H9 (cell line): ENCODE results near the gene ABHD12. TPM values are rescaled to one million over a fixed set of nuclear protein-coding genes. Genes with fewer than 3 reads are reported as not detected.

ENCODE experiments used
- DNase-seq: peaks from one replicate; pipeline ENCODE4 v3.0.0-alpha.2; 2017
- H2AFZ ChIP-seq: one replicate; pipeline ENCODE4 v1.6.1; 2013; ENCODE audit warnings: mild to moderate bottlenecking, low read length, control low read depth, moderate library complexity
- H2AK5ac ChIP-seq: 2 replicates; pipeline ENCODE4 v1.6.1; 2013; ENCODE audit warnings: low read length, control low read depth, mixed read lengths; ENCODE audit not compliant: insufficient read length
- H2BK120ac ChIP-seq: one replicate; pipeline ENCODE4 v1.6.1; 2013; ENCODE audit warnings: low read depth, mild to moderate bottlenecking, low read length, control low read depth, inconsistent platforms; ENCODE audit not compliant: poor library complexity, severe bottlenecking
- H2BK12ac ChIP-seq: 2 replicates; pipeline ENCODE4 v1.6.1; 2013; ENCODE audit warnings: low read length, control low read depth, mixed read lengths, low read depth; ENCODE audit not compliant: insufficient read length
- H2BK15ac ChIP-seq: 2 replicates; pipeline ENCODE4 v1.6.1; 2013; ENCODE audit warnings: low read depth, low read length, control low read depth
- H2BK20ac ChIP-seq: one replicate; pipeline ENCODE4 v1.6.1; 2013; ENCODE audit warnings: low read depth, mild to moderate bottlenecking, low read length, control low read depth, inconsistent platforms; ENCODE audit not compliant: poor library complexity, severe bottlenecking
- H2BK5ac ChIP-seq: 2 replicates; pipeline ENCODE4 v1.6.1; 2013; ENCODE audit warnings: low read length, control low read depth, mixed read lengths; ENCODE audit not compliant: insufficient read length
- H3K14ac ChIP-seq: 2 replicates; pipeline ENCODE4 v1.6.1; 2013; ENCODE audit warnings: low read length, control low read depth; ENCODE audit not compliant: insufficient read depth
- H3K18ac ChIP-seq: 2 replicates; pipeline ENCODE4 v1.6.1; 2013; ENCODE audit warnings: low read depth, mild to moderate bottlenecking, mixed read lengths, low read length, control low read depth; ENCODE audit not compliant: insufficient read length
- H3K23ac ChIP-seq: 2 replicates; pipeline ENCODE4 v1.6.1; 2013; ENCODE audit warnings: low read length, control low read depth, mixed read lengths, low read depth; ENCODE audit not compliant: insufficient read length
- H3K23me2 ChIP-seq: 2 replicates; pipeline ENCODE4 v1.6.1; 2013; ENCODE audit warnings: low read depth, mild to moderate bottlenecking, mixed read lengths, low read length, control low read depth; ENCODE audit not compliant: insufficient read length, poor library complexity, severe bottlenecking
- H3K27ac ChIP-seq: 2 replicates; pipeline ENCODE4 v1.5.1; 2013; ENCODE audit warnings: low read length, control low read depth, mixed read lengths, low read depth; ENCODE audit not compliant: insufficient read length
- H3K27me3 ChIP-seq: 2 replicates; pipeline ENCODE4 v1.6.1; 2013; ENCODE audit warnings: low read length, control low read depth, inconsistent platforms; ENCODE audit not compliant: insufficient read depth
- H3K4ac ChIP-seq: 2 replicates; pipeline ENCODE4 v1.6.1; 2013; ENCODE audit warnings: low read depth, mild to moderate bottlenecking, control low read depth, inconsistent platforms, low read length, moderate library complexity
- H3K4me1 ChIP-seq: 2 replicates; pipeline ENCODE4 v1.6.1; 2013; ENCODE audit warnings: low read length, control low read depth, inconsistent platforms; ENCODE audit not compliant: insufficient read depth
- H3K4me2 ChIP-seq: 2 replicates; pipeline ENCODE4 v1.6.1; 2013; ENCODE audit warnings: low read length, control low read depth, mixed read lengths; ENCODE audit not compliant: insufficient read length, insufficient read depth
- H3K56ac ChIP-seq: 2 replicates; pipeline ENCODE4 v1.6.1; 2013; ENCODE audit warnings: low read depth, mild to moderate bottlenecking, mixed read lengths, low read length, control low read depth; ENCODE audit not compliant: insufficient read length
- H3K79me1 ChIP-seq: 2 replicates; pipeline ENCODE4 v1.6.1; 2013; ENCODE audit warnings: low read depth, mild to moderate bottlenecking, moderate library complexity, low read length, control low read depth, inconsistent platforms; ENCODE audit not compliant: insufficient read depth, poor library complexity, severe bottlenecking
- H3K79me2 ChIP-seq: 2 replicates; pipeline ENCODE4 v1.6.1; 2013; ENCODE audit warnings: low read length, control low read depth, inconsistent platforms; ENCODE audit not compliant: insufficient read depth
- H3K9ac ChIP-seq: 2 replicates; pipeline ENCODE4 v1.6.1; 2013; ENCODE audit warnings: low read length, control low read depth, mixed read lengths; ENCODE audit not compliant: insufficient read length; ENCODE audit errors: extremely low read depth
- H3K9me3 ChIP-seq: one replicate; pipeline ENCODE4 v1.6.1; 2013; ENCODE audit warnings: low read depth, low read length, inconsistent platforms; ENCODE audit not compliant: control insufficient read depth
- H3T11ph ChIP-seq: one replicate; pipeline ENCODE4 v1.6.1; 2013; ENCODE audit warnings: mild to moderate bottlenecking, low read length, control low read depth, inconsistent platforms
- H4K20me1 ChIP-seq: one replicate; pipeline ENCODE4 v1.6.1; 2013; ENCODE audit not compliant: control insufficient read depth, insufficient read length, insufficient read depth
- H4K5ac ChIP-seq: 2 replicates; pipeline ENCODE4 v1.6.1; 2013; ENCODE audit warnings: low read depth, mild to moderate bottlenecking, mixed read lengths, low read length, control low read depth; ENCODE audit not compliant: insufficient read length
- H4K8ac ChIP-seq: replicated peaks from 2 replicates; pipeline ENCODE4 v1.6.1; 2013; ENCODE audit warnings: low read length, control low read depth, mixed read lengths, low read depth; ENCODE audit not compliant: insufficient read length
- H4K91ac ChIP-seq: 2 replicates; pipeline ENCODE4 v1.6.1; 2013; ENCODE audit warnings: low read depth, mild to moderate bottlenecking, moderate library complexity, mixed read lengths, low read length, control low read depth; ENCODE audit not compliant: insufficient read length
- H3K27ac Mint-ChIP-seq, 3 experiments: 2 replicates in 2 of 3; 3 replicates in 1 of 3; pipeline ENCODE4 v1.8.0; 2020 to 2021; ENCODE audit warnings: mixed read lengths in 3 of 3, mild to moderate bottlenecking in 1 of 3, moderate library complexity in 1 of 3
- H3K27me3 Mint-ChIP-seq: 2 replicates; pipeline ENCODE4 v1.8.0; 2021; ENCODE audit warnings: low read depth, mild to moderate bottlenecking, moderate library complexity, mixed read lengths
- H3K36me3 Mint-ChIP-seq, 3 experiments: 2 replicates in 2 of 3; 3 replicates in 1 of 3; pipeline ENCODE4 v1.8.0; 2020 to 2021; ENCODE audit warnings: low read depth in 3 of 3, mixed read lengths in 3 of 3; ENCODE audit not compliant: insufficient read depth in 1 of 3
- H3K4me1 Mint-ChIP-seq, 2 experiments: 2 replicates each; pipeline ENCODE4 v1.8.0; 2020; ENCODE audit warnings: mixed read lengths in 2 of 2
- H3K4me3 Mint-ChIP-seq, 2 experiments: 2 replicates in 1 of 2; 3 replicates in 1 of 2; pipeline ENCODE4 v1.8.0; 2020 to 2021; ENCODE audit warnings: mild to moderate bottlenecking in 2 of 2, mixed read lengths in 2 of 2, moderate library complexity in 1 of 2
- H3K9me3 Mint-ChIP-seq, 2 experiments: 2 replicates in 1 of 2; 3 replicates in 1 of 2; pipeline ENCODE4 v1.8.0; 2020; ENCODE audit warnings: mild to moderate bottlenecking in 2 of 2, mixed read lengths in 2 of 2, moderate library complexity in 1 of 2
- WGBS: extraction: QIAGEN DNeasy Blood & Tissue Kit; methylation state at CpG from one replicate; pipeline ENCODE4 v1.1.7; 2013; ENCODE audit warnings: missing lambda C conversion rate, low lambda C conversion rate, mixed read lengths; ENCODE audit not compliant: insufficient read length; ENCODE audit errors: extremely low coverage; 5-methylcytosine and 5-hydroxymethylcytosine counted together
- total RNA-seq: library from RNA; stranded (reverse); gene quantifications from 2 replicates; pipeline ENCODE4 v1.2.1, GENCODE V29; 2021
- TF ChIP-seq, protein P1 (sequence below): fragments of 200-600 bp; sonication (generic); conservative IDR thresholded peaks from 3 replicates; pipeline ENCODE4 v1.8.0; 2021; ENCODE audit warnings: antibody characterized with exemption, mild to moderate bottlenecking

Gene ABHD12
- total RNA-seq, 1 experiment from 2014 or later, result 54.4 TPM

DNA sequence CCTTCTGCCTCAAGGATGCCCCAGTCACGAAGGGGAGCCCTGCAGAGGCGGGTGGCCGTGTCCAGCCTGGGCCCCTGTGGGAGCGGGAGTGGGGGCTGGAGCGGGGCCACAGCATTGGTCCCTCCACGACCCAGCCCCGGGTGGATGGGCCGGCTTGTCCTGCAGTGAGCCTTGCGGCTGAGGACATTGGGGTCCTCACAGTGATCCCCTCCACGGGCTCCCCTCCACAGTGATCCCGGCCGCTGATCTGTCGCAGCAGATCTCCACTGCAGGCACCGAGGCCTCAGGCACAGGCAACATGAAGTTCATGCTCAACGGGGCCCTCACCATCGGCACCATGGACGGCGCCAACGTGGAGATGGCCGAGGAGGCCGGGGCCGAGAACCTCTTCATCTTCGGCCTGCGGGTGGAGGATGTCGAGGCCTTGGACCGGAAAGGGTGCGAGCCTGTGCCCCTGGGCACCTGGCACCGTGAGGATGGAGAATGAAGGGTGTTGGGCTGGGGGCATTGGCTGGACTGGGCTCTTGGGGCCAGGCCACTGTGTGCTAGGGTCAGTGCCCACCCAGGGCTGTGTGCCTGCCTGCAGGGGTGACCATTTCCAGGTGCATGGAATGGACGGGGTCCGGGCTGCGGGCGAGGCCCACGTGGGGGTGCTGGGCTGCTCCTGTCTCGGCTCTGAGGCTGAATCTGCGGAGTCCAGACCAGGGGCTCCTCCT lies 98.3 kb downstream of the ABHD12 start:
- Histone ChIP-seq H2BK20ac (no peak overlapping the region), H3K4me1 (no peaks in the 10 kb centered on the region; the same call in 1 of the 2 replicates), H3K56ac (no peak overlapping the region), H3T11ph (no peak overlapping the region), H3K27me3 (no peaks in the 10 kb centered on the region), H3K4me2 (no peak overlapping the region), H4K8ac (no peak overlapping the region), H3K23ac (no peak overlapping the region), H3K9ac (no peak overlapping the region), H2BK12ac (no peak overlapping the region), H4K91ac (no peak overlapping the region), H2AFZ (no peak overlapping the region), H3K9me3 (no peaks in the 10 kb centered on the region), H4K5ac (no peak overlapping the region), H3K23me2 (no peaks in the 10 kb centered on the region), H3K14ac (no peak overlapping the region), H2AK5ac (no peak overlapping the region), H3K4ac (no peak overlapping the region), H3K27ac (no peak overlapping the region), H2BK120ac (no peak overlapping the region), H2BK5ac (no peak overlapping the region), H3K79me1 (no peaks in the 10 kb centered on the region), H2BK15ac (no peak overlapping the region), H4K20me1 (no peaks in the 10 kb centered on the region), H3K79me2 (no peaks in the 10 kb centered on the region), H3K18ac (no peak overlapping the region)
- Mint-ChIP-seq H3K4me3 (no peak overlapping the region), H3K9me3 (no peaks in the 10 kb centered on the region; a peak in 1 of 5 replicates), H3K36me3 (peaks cover 0 to 37% (median 21%) of the 10 kb centered on the region in 3 experiments; a peak in 6 of 7 replicates), H3K4me1 (peaks cover 8 to 18% of the 10 kb centered on the region in 2 experiments; a peak in 2 of 4 replicates), H3K27ac (no peak overlapping the region), H3K27me3 (no peaks in the 10 kb centered on the region; the same call in 1 of the 2 replicates)
- no peak for DNase-seq
- WGBS, result no CpG with 5 or more reads among the region's 35 CpGs
- TF ChIP-seq, protein P1, sequence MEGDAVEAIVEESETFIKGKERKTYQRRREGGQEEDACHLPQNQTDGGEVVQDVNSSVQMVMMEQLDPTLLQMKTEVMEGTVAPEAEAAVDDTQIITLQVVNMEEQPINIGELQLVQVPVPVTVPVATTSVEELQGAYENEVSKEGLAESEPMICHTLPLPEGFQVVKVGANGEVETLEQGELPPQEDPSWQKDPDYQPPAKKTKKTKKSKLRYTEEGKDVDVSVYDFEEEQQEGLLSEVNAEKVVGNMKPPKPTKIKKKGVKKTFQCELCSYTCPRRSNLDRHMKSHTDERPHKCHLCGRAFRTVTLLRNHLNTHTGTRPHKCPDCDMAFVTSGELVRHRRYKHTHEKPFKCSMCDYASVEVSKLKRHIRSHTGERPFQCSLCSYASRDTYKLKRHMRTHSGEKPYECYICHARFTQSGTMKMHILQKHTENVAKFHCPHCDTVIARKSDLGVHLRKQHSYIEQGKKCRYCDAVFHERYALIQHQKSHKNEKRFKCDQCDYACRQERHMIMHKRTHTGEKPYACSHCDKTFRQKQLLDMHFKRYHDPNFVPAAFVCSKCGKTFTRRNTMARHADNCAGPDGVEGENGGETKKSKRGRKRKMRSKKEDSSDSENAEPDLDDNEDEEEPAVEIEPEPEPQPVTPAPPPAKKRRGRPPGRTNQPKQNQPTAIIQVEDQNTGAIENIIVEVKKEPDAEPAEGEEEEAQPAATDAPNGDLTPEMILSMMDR, result no peak
